C4-2B (cell line): ENCODE results near the gene PAK2.

ENCODE experiments used
- ZFX ChIP-seq: fragments of 450-650 bp; IDR thresholded peaks from 2 replicates; pipeline ENCODE4 v1.6.1; 2017
- TF ChIP-seq, protein P1 (sequence below): fragments of 450-650 bp; conservative IDR thresholded peaks from 2 replicates; pipeline ENCODE4 v1.5.1; 2017; ENCODE audit warnings: mild to moderate bottlenecking

DNA sequence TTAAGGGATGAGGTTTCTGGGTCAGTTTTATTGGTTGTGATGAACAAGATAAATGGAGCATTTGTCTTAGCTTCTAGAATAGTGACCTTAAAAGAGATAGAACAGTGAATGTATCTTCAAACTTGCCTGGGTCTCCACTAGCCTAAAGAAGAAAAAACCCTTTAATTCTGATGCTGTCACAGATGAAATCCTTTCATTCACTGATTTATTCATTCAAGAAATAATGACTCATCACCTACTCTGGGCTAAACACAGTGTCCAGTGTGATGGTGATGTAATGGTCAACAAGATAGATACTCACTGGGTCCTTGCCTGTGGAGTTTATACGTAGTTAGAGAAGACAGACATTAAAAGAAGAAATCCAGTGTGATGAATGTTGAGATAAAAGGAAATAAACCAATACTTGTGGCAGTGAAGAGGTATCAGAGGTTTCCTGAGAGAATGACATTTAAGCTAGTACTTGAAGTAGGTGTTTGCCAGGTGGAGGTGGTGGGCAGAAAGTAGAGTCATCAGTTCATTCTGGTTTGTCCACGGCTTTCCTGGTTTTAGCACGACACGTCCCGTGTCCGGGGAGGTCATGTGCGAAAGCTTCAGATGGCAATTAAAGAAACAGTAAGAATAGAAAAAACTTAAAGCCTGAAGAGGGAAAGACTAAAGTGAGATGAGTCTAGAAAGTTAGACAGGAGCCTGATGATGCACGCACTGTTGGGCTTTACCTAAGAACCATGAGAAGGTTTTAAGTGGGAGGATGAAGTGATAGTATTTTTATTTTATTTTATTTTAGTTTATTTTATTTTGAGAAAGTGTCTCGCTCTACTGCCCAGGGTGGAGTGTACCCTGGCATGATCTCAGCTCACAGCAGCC, 18.5 kb downstream of the PAK2 start:
- TF ChIP-seq, protein P1, sequence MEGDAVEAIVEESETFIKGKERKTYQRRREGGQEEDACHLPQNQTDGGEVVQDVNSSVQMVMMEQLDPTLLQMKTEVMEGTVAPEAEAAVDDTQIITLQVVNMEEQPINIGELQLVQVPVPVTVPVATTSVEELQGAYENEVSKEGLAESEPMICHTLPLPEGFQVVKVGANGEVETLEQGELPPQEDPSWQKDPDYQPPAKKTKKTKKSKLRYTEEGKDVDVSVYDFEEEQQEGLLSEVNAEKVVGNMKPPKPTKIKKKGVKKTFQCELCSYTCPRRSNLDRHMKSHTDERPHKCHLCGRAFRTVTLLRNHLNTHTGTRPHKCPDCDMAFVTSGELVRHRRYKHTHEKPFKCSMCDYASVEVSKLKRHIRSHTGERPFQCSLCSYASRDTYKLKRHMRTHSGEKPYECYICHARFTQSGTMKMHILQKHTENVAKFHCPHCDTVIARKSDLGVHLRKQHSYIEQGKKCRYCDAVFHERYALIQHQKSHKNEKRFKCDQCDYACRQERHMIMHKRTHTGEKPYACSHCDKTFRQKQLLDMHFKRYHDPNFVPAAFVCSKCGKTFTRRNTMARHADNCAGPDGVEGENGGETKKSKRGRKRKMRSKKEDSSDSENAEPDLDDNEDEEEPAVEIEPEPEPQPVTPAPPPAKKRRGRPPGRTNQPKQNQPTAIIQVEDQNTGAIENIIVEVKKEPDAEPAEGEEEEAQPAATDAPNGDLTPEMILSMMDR: no peak
- TF ChIP-seq ZFX: no peak
